Right lobe of liver (tissue), 6 donors: ENCODE data around the gene NBAS. TPM values are rescaled to one million over a fixed set of nuclear protein-coding genes. Genes with fewer than 3 reads are reported as not detected.

Source experiments
- ATAC-seq, 4 donors: fragments of 200-7000 bp; cut with Tn5 transposase; one replicate each; pipeline ENCODE4 v1.9.1; 2020; ENCODE audit warnings: mild to moderate bottlenecking in 4 of 4, moderate library complexity in 4 of 4
- DNase-seq, 3 donors: peaks; one replicate each; pipeline ENCODE4 v3.0.0-alpha.2; 2020
- H3K27ac ChIP-seq, 3 donors: fragments of 200-600 bp; one replicate each; pipeline ENCODE4 v1.8.0; 2022
- H3K27me3 ChIP-seq, 2 donors: fragments of 200-600 bp; one replicate each; pipeline ENCODE4 v1.8.0; 2022
- H3K36me3 ChIP-seq, 4 donors: fragments of 200-600 bp; sonication (generic) in 1 of 4; one replicate each; pipeline versions ENCODE4 v1.5.1 to v1.8.0; 2017 to 2022; ENCODE audit warnings: control low read depth in 1 of 4
- H3K4me1 ChIP-seq, 4 donors: fragments of 200-600 bp; sonication (generic) in 1 of 4; one replicate each; pipeline versions ENCODE4 v1.5.1 to v1.8.0; 2017 to 2022; ENCODE audit warnings: control low read depth in 1 of 4
- H3K4me3 ChIP-seq, 3 donors: fragments of 200-600 bp; one replicate each; pipeline ENCODE4 v1.8.0; 2022
- H3K9me3 ChIP-seq, 4 donors: fragments of 200-600 bp; sonication (generic) in 1 of 4; one replicate each; pipeline versions ENCODE4 v1.5.1 to v1.8.0; 2017 to 2022; ENCODE audit warnings: control low read depth in 1 of 4
- CTCF ChIP-seq, 4 donors: fragments of 200-600 bp in 3 of 4; fragments of 450-650 bp in 1 of 4; IDR thresholded peaks; one replicate each; pipeline versions ENCODE4 v1.5.1 to v1.8.0; 2016 to 2022; ENCODE audit warnings: antibody characterized with exemption in 4 of 4, mild to moderate bottlenecking in 2 of 4
- POLR2A ChIP-seq: fragments of 450-650 bp; IDR thresholded peaks from one replicate; pipeline ENCODE4 v1.6.1; 2017; ENCODE audit warnings: antibody characterized with exemption, mild to moderate bottlenecking
- WGBS: methylation state at CpG from one replicate; pipeline ENCODE4 v1.1.6; 2018; ENCODE audit warnings: low coverage, low lambda C conversion rate; ENCODE audit not compliant: insufficient coverage; ENCODE audit errors: missing lambda C conversion rate; 5-methylcytosine and 5-hydroxymethylcytosine counted together
- intact Hi-C, 2 donors: fragments of 100-400 bp; cut with DNase I; formaldehyde crosslinking; loops; one replicate each; pipeline versions ENCODE4 v1.11.2 to v1.14.1; 2022
- total RNA-seq, 6 experiments: library from RNA; depleted of rRNA in 2 of 6; stranded (reverse); fragments of >200 nt in 2 of 6; fragmentation: NEBNext Ultra II Directional in 3 of 6; extraction: Animal tissue kit (Norgen Biotek cat#: 25700) in 3 of 6; gene quantifications; one replicate each; pipeline versions ENCODE4 v1.1.0 to v1.2.4, GENCODE V29; 2016 to 2023
- donor health status: DM: no; HTN: yes; CAD: no.
- donor health status: DM: no; HTN: no; CAD: no.
- donor health status: DM: no; HTN: no; CAD: no.
- donor health status: DM: no; HTN: yes; CAD: no.
- donor health status: DM: no; HTN: yes; CAD: no.

Gene NBAS
- total RNA-seq, 6 experiments from 2014 or later, result 16.1 to 21.8 (median 18.5) TPM

DNA sequence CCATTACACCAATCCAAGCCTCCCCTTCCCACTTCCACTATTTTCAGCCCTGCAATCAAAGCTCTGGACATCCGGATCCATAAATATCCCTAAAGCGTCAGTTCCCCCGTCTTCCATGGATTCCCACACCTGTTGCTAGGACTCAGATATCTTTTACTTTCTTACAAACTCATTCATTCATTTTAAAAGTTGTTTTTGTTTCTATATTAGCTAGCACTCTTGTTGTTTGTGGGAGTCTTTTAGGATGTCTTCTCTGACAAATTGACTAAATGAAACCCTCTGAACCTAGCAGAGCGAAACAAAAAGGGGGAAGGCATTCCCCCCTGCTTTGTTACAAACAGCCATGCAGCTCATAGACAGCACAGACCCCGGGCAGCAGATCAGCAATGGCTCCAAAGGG is 9.0 kb upstream of the NBAS start:
- TF ChIP-seq POLR2A, result no peak
- TF ChIP-seq CTCF (IDR thresholded peaks at IDR 0.05), result no peak
- H3K4me1 ChIP-seq, result no peaks in the 10 kb centered on the region
- H3K27me3 ChIP-seq, result no peaks in the 10 kb centered on the region
- no peak overlapping the region for H3K27ac ChIP-seq
- H3K4me3 ChIP-seq, result no peak overlapping the region
- no peaks in the 10 kb centered on the region for H3K36me3 ChIP-seq
- 57% methylated on average over 5 of the region's 5 CpGs for WGBS
- intact Hi-C loops, result no loop called here
- DNase-seq (no peak), ATAC-seq (no peak)
- H3K9me3 ChIP-seq, result no peaks in the 10 kb centered on the region

DNA sequence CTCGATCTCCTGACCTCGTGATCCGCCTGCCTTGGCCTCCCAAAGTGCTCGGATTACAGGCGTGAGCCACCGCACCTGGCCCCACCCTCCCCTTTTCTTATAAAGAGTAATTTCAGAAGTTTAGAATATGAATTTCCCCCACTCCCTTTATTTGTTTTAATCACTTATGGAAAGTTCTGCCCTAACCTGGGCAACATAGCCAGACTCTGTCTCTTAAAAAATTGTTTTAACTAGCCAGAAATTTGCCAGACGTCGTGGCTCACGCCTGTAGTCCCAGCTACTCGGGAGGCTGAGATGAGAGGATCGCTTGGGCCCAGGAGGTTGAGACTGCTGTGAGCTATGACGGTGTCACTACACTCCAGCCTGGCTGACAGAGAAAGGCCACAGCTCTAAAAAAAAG is 7.7 kb upstream of the NBAS start:
- intact Hi-C loops, result no loop called here
- no peak for DNase-seq
- no peak for TF ChIP-seq POLR2A
- TF ChIP-seq CTCF (IDR thresholded peaks at IDR 0.05), result no peak

GRCh38 chr2:15566912-15567311 is 5.8 kb upstream of the NBAS start:
- Histone ChIP-seq H3K4me1 (peaks cover 0 to 4% (median 0%) of the 10 kb centered on the region in 4 donors), H3K4me3 (no peak overlapping the region), H3K27ac (no peak overlapping the region), H3K27me3 (no peaks in the 10 kb centered on the region), H3K36me3 (no peaks in the 10 kb centered on the region), H3K9me3 (no peaks in the 10 kb centered on the region)
- no peak for TF ChIP-seq POLR2A
- TF ChIP-seq CTCF (IDR thresholded peaks at IDR 0.05), result no peak
- 64% methylated on average over 6 of the region's 6 CpGs for WGBS
- intact Hi-C loops, result no loop called here
- DNase-seq (no peak), ATAC-seq (no peak)

More for the DNA sequence above, 7.7 kb upstream of the NBAS start:
- WGBS, result 76% methylated on average over 8 of the region's 12 CpGs
- no peak for ATAC-seq
- Histone ChIP-seq H3K27ac (no peak overlapping the region), H3K4me1 (no peaks in the 10 kb centered on the region), H3K36me3 (no peaks in the 10 kb centered on the region), H3K27me3 (no peaks in the 10 kb centered on the region), H3K9me3 (no peaks in the 10 kb centered on the region), H3K4me3 (no peak overlapping the region)

DNA sequence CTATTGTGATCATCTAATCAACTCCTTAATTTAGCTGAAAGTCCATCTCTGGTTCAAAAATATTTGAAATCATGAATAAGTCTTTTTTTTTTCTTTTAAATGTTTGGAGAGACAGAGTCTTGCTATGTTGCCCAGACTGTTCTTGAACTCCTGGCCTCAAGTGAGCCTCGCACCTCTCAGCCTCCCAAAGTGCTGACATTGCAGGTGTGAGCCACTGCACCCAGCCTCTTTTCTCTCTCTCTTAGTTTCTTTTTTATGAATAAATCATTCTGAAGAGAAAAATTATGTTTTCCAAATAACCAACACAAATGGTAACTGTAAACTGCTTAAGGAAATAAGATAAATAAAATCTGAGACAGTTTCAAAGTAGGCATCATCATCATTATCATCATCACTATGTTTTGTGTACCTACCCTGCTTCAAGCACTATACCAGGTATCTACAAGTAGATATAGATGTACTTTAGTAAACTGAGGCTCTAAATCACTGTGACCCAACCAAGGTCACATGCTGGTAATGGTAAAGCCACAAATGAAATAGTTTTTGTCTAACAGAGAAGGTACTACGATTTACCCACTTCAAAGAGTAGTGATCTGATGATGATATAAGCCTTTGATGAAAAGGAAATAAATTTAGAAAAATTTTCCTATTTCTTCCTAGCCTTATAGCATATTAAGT is 5.0 kb upstream of the NBAS start:
- DNase-seq (no peak), ATAC-seq (no peak)
- Histone ChIP-seq H3K27ac (no peak overlapping the region), H3K27me3 (no peaks in the 10 kb centered on the region), H3K36me3 (no peaks in the 10 kb centered on the region), H3K4me3 (no peak overlapping the region), H3K4me1 (peaks cover 0 to 5% (median 0%) of the 10 kb centered on the region in 4 donors), H3K9me3 (no peaks in the 10 kb centered on the region)
- TF ChIP-seq CTCF (IDR thresholded peaks at IDR 0.05) (no peak), POLR2A (no peak)
- intact Hi-C loops, result no loop called here
- 27% methylated on average over 2 of the region's 2 CpGs for WGBS
